ENCODE measurements around the gene CKAP5. TPM values are rescaled to one million over a fixed set of nuclear protein-coding genes. Genes with fewer than 3 reads are reported as not detected.
A peak's percentile ranks its signal among the peaks of the same experiment; 100 is the strongest.
"Not testable (repeated sequence)": the region's sequence is repeated elsewhere in the genome, so short reads cannot be mapped to it uniquely, and the experiment has no call there.

Gene CKAP5
- total RNA-seq, 1 donor from 2014 or later = 121 TPM

DNA sequence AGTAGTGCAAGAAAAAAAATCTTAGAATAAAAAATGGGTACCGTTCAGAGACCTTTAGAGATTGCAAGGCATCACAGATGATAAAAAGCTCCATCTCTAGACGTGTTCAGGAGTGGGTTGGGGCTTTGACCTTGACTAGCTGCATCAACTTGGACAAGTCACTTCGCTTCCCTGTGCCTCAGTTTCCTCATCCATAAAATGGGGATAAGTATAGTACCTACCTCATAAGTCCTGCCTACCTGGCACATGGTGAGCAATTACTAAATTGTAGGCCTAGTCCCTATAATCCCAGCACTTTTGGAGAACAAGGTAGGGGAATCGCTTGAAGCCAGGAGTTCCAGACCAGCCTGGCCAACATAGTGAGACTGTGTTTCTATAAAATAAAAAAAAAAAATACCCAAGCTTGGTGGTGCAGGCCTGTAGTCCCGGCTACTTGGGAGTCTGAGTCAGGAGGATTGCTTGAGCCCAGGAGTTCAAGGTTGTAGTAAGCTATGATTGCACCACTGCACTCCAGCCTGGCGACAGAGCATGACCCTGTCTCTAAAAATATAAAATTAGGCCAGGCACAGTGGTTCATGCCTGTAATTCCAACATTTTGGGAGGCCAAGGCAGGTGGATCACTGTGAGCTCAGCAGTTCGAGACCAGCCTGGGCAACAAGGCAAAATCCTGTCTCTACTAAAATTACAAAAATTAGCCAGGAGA is 133.1 kb downstream of the CKAP5 start:
- Mint-ChIP-seq H3K27ac (no peak overlapping the region), H3K9me3 (no peaks in the 10 kb centered on the region), H3K27me3 (ENCODE audit: insufficient read depth) (no peaks in the 10 kb centered on the region), H3K4me1 (ENCODE audit: low read depth) (peaks cover under 1% of the 10 kb centered on the region), H3K36me3 (ENCODE audit: low read depth) (no peaks in the 10 kb centered on the region), H3K4me3 (no peak overlapping the region)
- intact Hi-C loops (cut with micrococcal nuclease) = no loop called here
- DNase-seq (ENCODE audit: low spot score) = no peak

DNA sequence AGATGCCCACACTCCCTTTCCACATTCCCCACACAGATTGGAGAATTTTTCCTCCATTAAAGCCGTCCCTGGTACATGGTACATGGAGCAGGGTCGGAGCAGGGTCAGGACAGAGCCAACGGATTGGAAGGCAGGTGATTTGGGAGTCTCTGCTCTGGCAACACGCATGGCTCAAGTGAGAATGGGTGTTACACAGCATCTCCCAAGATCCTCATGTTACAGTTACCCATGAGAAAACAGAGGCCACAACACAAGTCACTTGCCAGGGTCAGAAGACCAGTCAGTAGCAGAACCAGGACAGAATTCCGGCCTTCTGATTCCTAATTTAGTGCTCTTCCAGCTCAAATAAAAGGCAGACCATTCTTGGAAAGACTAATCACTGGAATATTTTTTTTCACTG is 134.8 kb downstream of the CKAP5 start:
- H3K36me3 Mint-ChIP-seq (ENCODE audit: low read depth) = peaks cover 9% of the 10 kb centered on the region
- H3K9me3 Mint-ChIP-seq = no peaks in the 10 kb centered on the region
- no peaks in the 10 kb centered on the region for H3K27me3 Mint-ChIP-seq (ENCODE audit: insufficient read depth)
- H3K27ac Mint-ChIP-seq = no peak overlapping the region
- intact Hi-C loops (cut with micrococcal nuclease) = no loop called here
- H3K4me3 Mint-ChIP-seq = no peak overlapping the region
- no peak for DNase-seq (ENCODE audit: low spot score)
- no peaks in the 10 kb centered on the region for H3K4me1 Mint-ChIP-seq (ENCODE audit: low read depth)

DNA sequence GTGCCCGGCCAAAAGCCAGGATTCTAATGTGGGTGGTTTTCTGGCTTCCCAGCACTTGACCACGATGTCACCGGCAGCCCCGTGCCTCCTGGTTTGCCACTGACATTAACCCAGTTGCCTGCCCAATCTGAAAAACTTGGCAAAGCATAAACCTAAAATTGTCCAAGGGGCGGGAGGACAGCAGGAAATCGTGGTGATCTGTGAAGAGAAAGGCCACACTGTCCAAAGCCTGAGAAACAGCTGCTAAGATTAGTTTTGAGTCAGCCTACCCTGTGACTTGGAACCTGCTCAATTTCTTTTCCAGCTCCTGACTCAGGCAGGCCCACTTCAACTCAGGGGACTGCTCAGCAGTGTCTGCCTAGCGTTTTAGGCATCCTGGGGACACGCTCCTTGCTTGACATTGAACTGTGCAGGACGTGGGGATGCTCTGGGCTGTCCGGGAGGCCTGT is 135.2 kb downstream of the CKAP5 start:
- Mint-ChIP-seq H3K27ac (no peak overlapping the region), H3K36me3 (ENCODE audit: low read depth) (peaks cover 12% of the 10 kb centered on the region), H3K27me3 (ENCODE audit: insufficient read depth) (no peaks in the 10 kb centered on the region)

GRCh38 chr11:46709351-46709750 is 136.7 kb downstream of the CKAP5 start:
- H3K4me1 Mint-ChIP-seq (ENCODE audit: low read depth); H3K27ac Mint-ChIP-seq; H3K27me3 Mint-ChIP-seq (ENCODE audit: insufficient read depth); DNase-seq (ENCODE audit: low spot score); H3K4me3 Mint-ChIP-seq; intact Hi-C loops (cut with micrococcal nuclease); H3K9me3 Mint-ChIP-seq: not testable (repeated sequence)
- H3K36me3 Mint-ChIP-seq (ENCODE audit: low read depth) = peaks cover 15% of the 10 kb centered on the region

More for the DNA sequence above, 135.2 kb downstream of the CKAP5 start:
- Mint-ChIP-seq H3K9me3 (no peaks in the 10 kb centered on the region), H3K4me1 (ENCODE audit: low read depth) (no peaks in the 10 kb centered on the region), H3K4me3 (no peak overlapping the region)
- no peak for DNase-seq (ENCODE audit: low spot score)
- intact Hi-C loops (cut with micrococcal nuclease) = no loop called here

DNA sequence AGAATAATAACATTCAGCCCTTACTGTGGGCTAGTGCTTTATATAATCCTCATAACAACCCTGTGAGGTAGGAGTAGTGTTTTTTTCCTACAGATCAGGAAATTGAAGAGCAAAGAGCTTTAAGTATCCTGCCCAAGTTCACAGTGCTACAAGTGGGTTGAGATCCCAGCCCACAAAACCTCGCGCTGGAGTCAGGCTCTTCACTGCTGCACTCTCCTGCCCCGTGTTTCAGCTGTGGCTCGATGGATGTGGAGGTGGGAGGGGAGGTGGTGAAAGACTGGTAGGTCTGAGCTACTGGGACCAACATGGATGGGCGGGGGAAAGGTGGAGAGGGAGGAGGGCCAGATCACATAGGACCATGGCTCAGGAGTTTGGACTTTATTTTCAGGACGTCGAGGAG is 139.2 kb downstream of the CKAP5 start:
- no peaks in the 10 kb centered on the region for H3K27me3 Mint-ChIP-seq (ENCODE audit: insufficient read depth)
- H3K4me1 Mint-ChIP-seq (ENCODE audit: low read depth) = peaks cover 15% of the 10 kb centered on the region
- no peaks in the 10 kb centered on the region for H3K9me3 Mint-ChIP-seq
- peaks cover 32% of the 10 kb centered on the region for H3K36me3 Mint-ChIP-seq (ENCODE audit: low read depth)
- intact Hi-C loops (cut with micrococcal nuclease) = no loop called here
- no peak overlapping the region for H3K27ac Mint-ChIP-seq
- no peak overlapping the region for H3K4me3 Mint-ChIP-seq
- DNase-seq (ENCODE audit: low spot score) = no peak

DNA sequence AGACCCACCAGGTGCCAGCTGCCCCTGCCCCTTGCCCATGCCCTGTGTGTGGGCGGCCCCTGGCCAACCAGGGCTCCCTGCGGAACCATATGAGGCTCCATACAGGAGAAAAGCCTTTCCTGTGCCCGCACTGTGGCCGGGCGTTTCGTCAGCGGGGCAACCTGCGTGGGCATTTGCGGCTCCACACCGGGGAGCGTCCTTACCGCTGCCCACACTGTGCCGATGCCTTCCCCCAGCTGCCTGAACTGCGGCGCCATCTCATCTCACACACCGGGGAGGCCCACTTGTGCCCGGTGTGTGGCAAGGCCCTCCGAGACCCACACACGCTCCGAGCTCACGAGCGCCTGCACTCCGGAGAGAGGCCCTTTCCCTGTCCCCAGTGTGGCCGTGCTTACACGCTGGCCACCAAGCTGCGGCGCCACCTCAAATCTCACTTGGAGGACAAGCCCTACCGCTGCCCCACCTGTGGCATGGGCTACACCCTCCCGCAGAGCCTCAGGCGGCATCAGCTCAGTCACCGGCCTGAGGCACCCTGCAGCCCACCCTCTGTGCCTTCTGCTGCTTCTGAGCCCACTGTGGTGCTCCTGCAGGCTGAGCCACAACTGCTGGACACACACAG is 140.9 kb downstream of the CKAP5 start:
- Mint-ChIP-seq H3K36me3 (ENCODE audit: low read depth) (peaks cover 40% of the 10 kb centered on the region), H3K4me1 (ENCODE audit: low read depth) (peaks cover 28% of the 10 kb centered on the region), H3K27me3 (ENCODE audit: insufficient read depth) (peaks cover 2% of the 10 kb centered on the region), H3K27ac (no peak overlapping the region), H3K4me3 (no peak overlapping the region), H3K9me3 (no peaks in the 10 kb centered on the region)
- intact Hi-C loops (cut with micrococcal nuclease) = no loop called here
- no peak for DNase-seq (ENCODE audit: low spot score)

DNA sequence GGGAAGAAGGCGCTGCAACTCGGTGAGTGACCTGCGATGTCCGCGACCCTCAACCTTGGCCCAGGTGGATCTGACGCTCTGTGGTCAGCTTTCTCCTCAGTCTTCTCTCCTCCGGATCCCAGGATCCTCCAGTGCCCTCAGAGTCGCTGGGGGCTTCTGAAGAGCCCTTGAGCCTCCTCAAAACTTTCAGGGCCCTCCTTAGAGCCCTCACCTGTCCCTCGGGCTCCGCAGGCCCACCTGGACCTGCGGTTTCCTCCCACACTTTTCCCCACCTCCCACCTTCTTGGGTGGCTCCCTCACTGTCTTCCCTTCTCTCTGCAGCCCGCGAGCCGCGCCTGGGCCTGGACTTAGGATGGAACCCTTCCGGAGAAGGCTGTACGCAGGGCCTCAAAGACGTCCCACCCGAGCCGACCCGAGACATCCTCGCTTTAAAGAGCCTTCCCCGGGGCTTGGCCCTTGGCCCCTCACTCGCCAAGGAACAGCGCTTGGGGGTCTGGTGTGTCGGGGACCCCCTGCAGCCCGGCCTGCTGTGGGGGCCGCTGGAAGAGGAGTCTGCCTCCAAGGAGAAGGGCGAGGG is 144.9 kb downstream of the CKAP5 start:
- Mint-ChIP-seq H3K4me3 (peak overlapping the region; percentile 99), H3K4me1 (ENCODE audit: low read depth) (peaks cover 48% of the 10 kb centered on the region), H3K27me3 (ENCODE audit: insufficient read depth) (peaks cover 2% of the 10 kb centered on the region), H3K27ac (peak overlapping the region; percentile 95), H3K36me3 (ENCODE audit: low read depth) (peaks cover 37% of the 10 kb centered on the region), H3K9me3 (no peaks in the 10 kb centered on the region)
- intact Hi-C loops (cut with micrococcal nuclease) = loop anchor here (2.0 to 5.0 kb wide), 7 partner anchors 354 to 1066 kb away; partner anchors contain the start of genes ACP2, ARFGAP2, DGKZ and FNBP4
- no peak for DNase-seq (ENCODE audit: low spot score)

GRCh38 chr11:46700241-46701077 is 145.6 kb downstream of the CKAP5 start, which contains the start of the genes ARHGAP1 and ZNF408:
Gene ARHGAP1, minus strand, starts transcription at chr11:46700619. Its CDS starts 4,512 bp downstream, at chr11:46696107.
Gene ZNF408, plus strand, starts transcription at chr11:46701031. Its CDS starts 17 bp downstream, at chr11:46701048.
- peaks cover 39% of the 10 kb centered on the region for H3K36me3 Mint-ChIP-seq (ENCODE audit: low read depth)
- H3K4me1 Mint-ChIP-seq (ENCODE audit: low read depth) = peaks cover 48% of the 10 kb centered on the region
- intact Hi-C loops (cut with micrococcal nuclease) = loop anchor here (1.0 to 5.0 kb wide), 15 partner anchors 29 to 1066 kb away; partner anchors contain the start of genes ACP2, AMBRA1, ARFGAP2 and ATG13
- peak; percentile 98 for DNase-seq (ENCODE audit: low spot score)
- H3K27ac Mint-ChIP-seq = peak within 1 kb of the TSS; percentile 95
- H3K4me3 Mint-ChIP-seq = peak within 1 kb of the TSS; percentile 99
- H3K27me3 Mint-ChIP-seq (ENCODE audit: insufficient read depth) = peaks cover 2% of the 10 kb centered on the region
- no peaks in the 10 kb centered on the region for H3K9me3 Mint-ChIP-seq

DNA sequence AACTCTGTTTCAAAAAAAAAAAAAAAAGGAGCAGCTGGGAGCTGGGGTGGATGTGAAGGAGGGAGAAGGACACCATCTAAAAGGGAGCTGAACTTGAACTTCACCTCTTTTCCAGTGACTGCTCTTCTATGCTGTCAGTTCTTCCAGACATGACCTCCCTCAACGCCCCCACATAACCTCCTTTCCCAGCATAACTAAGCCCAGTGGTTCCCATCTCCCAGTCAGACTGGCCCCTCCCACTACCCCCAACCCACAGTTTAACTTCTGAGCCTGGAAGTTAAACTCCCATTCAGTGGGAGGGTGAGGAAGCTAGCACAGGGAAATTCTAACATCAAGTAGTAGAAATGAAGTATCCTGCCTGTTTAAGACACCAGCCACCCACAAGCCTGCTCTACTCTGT is 147.5 kb downstream of the CKAP5 start:
- peaks cover 2% of the 10 kb centered on the region for H3K27me3 Mint-ChIP-seq (ENCODE audit: insufficient read depth)
- H3K27ac Mint-ChIP-seq = peak overlapping the region; percentile 78
- peak overlapping the region; percentile 99 for H3K4me3 Mint-ChIP-seq
- peaks cover 48% of the 10 kb centered on the region for H3K4me1 Mint-ChIP-seq (ENCODE audit: low read depth)
- intact Hi-C loops (cut with micrococcal nuclease) = no loop called here
- peaks cover 42% of the 10 kb centered on the region for H3K36me3 Mint-ChIP-seq (ENCODE audit: low read depth)
- DNase-seq (ENCODE audit: low spot score) = no peak
- no peaks in the 10 kb centered on the region for H3K9me3 Mint-ChIP-seq

- intact Hi-C loops (cut with micrococcal nuclease) = no loop called here
- DNase-seq (ENCODE audit: low spot score) = no peak
- peaks cover 2% of the 10 kb centered on the region for H3K27me3 Mint-ChIP-seq (ENCODE audit: insufficient read depth)
- H3K9me3 Mint-ChIP-seq = no peaks in the 10 kb centered on the region
- H3K36me3 Mint-ChIP-seq (ENCODE audit: low read depth) = peaks cover 36% of the 10 kb centered on the region
- no peak overlapping the region for H3K4me3 Mint-ChIP-seq
- H3K27ac Mint-ChIP-seq = peak overlapping the region; percentile 26
- H3K4me1 Mint-ChIP-seq (ENCODE audit: low read depth) = peaks cover 40% of the 10 kb centered on the region
These were observed 148.4 kb downstream of the CKAP5 start for GRCh38 chr11:46697723-46698122.

DNA sequence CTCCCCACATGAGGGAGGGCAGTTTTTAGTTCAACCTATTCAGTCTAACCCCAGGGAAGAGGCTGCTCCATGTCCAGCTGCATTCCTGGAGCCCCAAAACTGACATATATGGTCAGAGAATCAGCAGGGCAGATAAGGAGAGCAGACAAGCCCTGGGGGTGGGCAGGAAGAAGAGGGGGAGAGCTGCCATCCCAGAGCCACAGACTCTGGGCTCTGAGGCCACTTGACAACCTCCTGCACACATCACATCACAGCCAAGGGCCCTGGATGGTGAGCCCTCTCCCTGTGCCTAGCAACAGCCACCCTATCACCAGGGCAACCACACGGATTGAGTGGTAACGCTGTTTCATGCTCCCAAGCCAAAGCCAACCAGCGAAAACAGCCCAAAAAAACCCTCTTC is 148.8 kb downstream of the CKAP5 start:
- no peaks in the 10 kb centered on the region for H3K9me3 Mint-ChIP-seq
- H3K27ac Mint-ChIP-seq = peak overlapping the region; percentile 26
- H3K27me3 Mint-ChIP-seq (ENCODE audit: insufficient read depth) = peaks cover 2% of the 10 kb centered on the region
- intact Hi-C loops (cut with micrococcal nuclease) = no loop called here
- H3K4me3 Mint-ChIP-seq = no peak overlapping the region
- H3K4me1 Mint-ChIP-seq (ENCODE audit: low read depth) = peaks cover 35% of the 10 kb centered on the region
- no peak for DNase-seq (ENCODE audit: low spot score)
- peaks cover 32% of the 10 kb centered on the region for H3K36me3 Mint-ChIP-seq (ENCODE audit: low read depth)

DNA sequence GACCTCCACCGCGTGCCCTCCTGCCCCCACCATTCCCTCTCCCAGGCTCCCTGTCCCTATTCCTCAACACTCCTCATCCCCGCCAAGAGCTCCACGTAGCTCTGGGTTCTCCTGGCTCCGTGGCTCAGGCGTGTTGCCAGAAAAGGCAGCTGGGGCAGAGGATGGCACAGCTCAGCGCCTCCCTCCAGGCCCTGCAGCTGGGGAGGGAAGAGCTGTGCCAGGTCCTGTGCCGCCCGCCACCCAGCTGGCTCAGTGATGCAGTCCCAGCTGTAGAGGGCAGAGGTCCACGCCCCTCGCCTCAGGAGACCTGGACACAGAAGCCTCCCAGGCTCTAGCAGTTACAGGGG is 149.9 kb downstream of the CKAP5 start:
- peaks cover 26% of the 10 kb centered on the region for H3K4me1 Mint-ChIP-seq (ENCODE audit: low read depth)
- H3K36me3 Mint-ChIP-seq (ENCODE audit: low read depth) = peaks cover 25% of the 10 kb centered on the region
- H3K4me3 Mint-ChIP-seq = no peak overlapping the region
- intact Hi-C loops (cut with micrococcal nuclease) = no loop called here
- no peak for DNase-seq (ENCODE audit: low spot score)
- H3K27me3 Mint-ChIP-seq (ENCODE audit: insufficient read depth) = peaks cover 2% of the 10 kb centered on the region
- H3K27ac Mint-ChIP-seq = no peak overlapping the region
- H3K9me3 Mint-ChIP-seq = no peaks in the 10 kb centered on the region
